DOHH2 (cell line): Measurements from ENCODE around the gene CEP57.

Experiments
- EZH2phosphoT487 ChIP-seq: fragments of 200-600 bp; sonication (generic); IDR thresholded peaks from 2 replicates; pipeline ENCODE4 v1.6.1; 2017; ENCODE audit warnings: borderline replicate concordance, mild to moderate bottlenecking, antibody characterized with exemption, low read length, moderate library complexity, mixed read lengths
- TF ChIP-seq, protein P1 (sequence below): fragments of 200-600 bp; sonication (generic); IDR thresholded peaks from one replicate; pipeline ENCODE4 v1.5.1; 2014; ENCODE audit warnings: antibody characterized with exemption, mild to moderate bottlenecking, low read depth, low read length; ENCODE audit not compliant: poor library complexity, severe bottlenecking

- TF ChIP-seq, protein P1, sequence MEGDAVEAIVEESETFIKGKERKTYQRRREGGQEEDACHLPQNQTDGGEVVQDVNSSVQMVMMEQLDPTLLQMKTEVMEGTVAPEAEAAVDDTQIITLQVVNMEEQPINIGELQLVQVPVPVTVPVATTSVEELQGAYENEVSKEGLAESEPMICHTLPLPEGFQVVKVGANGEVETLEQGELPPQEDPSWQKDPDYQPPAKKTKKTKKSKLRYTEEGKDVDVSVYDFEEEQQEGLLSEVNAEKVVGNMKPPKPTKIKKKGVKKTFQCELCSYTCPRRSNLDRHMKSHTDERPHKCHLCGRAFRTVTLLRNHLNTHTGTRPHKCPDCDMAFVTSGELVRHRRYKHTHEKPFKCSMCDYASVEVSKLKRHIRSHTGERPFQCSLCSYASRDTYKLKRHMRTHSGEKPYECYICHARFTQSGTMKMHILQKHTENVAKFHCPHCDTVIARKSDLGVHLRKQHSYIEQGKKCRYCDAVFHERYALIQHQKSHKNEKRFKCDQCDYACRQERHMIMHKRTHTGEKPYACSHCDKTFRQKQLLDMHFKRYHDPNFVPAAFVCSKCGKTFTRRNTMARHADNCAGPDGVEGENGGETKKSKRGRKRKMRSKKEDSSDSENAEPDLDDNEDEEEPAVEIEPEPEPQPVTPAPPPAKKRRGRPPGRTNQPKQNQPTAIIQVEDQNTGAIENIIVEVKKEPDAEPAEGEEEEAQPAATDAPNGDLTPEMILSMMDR = no peak
- TF ChIP-seq EZH2phosphoT487 = no peak
Measured at GRCh38 chr11:95803973-95804372, 13.7 kb downstream of the CEP57 start.
